Measurements from ENCODE around the gene ZCWPW1.

ZCWPW1 gene

DNA sequence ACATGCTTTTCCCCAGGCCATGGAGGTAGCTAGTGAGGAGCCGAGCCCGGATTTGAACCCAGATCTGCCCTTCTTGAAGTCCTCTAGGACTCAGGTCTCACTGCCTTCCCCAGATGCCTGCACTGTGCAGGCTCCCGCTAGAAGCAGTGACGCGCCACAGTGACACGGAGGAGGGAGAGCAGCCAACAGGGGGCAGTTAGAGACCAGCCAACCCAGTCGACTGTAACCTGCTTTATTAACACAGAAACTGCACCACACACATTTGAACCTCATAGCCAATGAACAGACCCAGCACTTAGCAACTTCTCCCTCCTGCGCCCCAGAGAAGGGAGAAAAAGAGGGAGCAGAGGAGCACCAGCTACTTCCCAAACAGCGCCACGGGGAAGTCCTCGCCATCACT is 27.8 kb downstream of the ZCWPW1 start:
- Mint-ChIP-seq H3K4me3 (no peak overlapping the region), H3K27me3 (ENCODE audit: low read depth, poor library complexity) (peaks cover 42% of the 10 kb centered on the region), H3K27ac (no peak overlapping the region), H3K9me3 (no peaks in the 10 kb centered on the region), H3K36me3 (ENCODE audit: low read depth) (no peaks in the 10 kb centered on the region), H3K4me1 (peaks cover 29% of the 10 kb centered on the region)
- TF ChIP-seq, protein P1, sequence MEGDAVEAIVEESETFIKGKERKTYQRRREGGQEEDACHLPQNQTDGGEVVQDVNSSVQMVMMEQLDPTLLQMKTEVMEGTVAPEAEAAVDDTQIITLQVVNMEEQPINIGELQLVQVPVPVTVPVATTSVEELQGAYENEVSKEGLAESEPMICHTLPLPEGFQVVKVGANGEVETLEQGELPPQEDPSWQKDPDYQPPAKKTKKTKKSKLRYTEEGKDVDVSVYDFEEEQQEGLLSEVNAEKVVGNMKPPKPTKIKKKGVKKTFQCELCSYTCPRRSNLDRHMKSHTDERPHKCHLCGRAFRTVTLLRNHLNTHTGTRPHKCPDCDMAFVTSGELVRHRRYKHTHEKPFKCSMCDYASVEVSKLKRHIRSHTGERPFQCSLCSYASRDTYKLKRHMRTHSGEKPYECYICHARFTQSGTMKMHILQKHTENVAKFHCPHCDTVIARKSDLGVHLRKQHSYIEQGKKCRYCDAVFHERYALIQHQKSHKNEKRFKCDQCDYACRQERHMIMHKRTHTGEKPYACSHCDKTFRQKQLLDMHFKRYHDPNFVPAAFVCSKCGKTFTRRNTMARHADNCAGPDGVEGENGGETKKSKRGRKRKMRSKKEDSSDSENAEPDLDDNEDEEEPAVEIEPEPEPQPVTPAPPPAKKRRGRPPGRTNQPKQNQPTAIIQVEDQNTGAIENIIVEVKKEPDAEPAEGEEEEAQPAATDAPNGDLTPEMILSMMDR (IDR thresholded peaks at IDR 0.05) = peak; percentile 27
- DNase-seq = peak; percentile 60

DNA sequence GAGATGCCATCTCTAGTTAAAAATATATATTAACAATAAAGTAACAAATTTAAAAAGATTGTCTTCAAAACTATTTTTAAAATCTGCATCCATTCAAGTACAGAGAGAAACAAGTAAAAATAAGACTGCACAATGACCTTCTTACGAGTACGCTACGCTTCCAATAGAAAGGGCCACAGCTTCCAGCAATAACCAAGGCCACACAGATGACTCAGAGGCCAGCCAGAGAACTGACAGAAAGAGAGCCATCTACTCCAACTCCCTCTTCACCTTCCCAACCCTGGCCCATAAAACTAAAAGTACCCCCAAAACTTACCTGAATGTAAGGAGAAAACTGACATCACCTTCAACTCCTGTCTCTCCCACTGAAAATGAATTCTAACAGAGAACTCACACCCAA is 28.5 kb downstream of the ZCWPW1 start:
- H3K27ac Mint-ChIP-seq = no peak overlapping the region
- peaks cover 46% of the 10 kb centered on the region for H3K27me3 Mint-ChIP-seq (ENCODE audit: low read depth, poor library complexity)
- H3K36me3 Mint-ChIP-seq (ENCODE audit: low read depth) = no peaks in the 10 kb centered on the region
- TF ChIP-seq, protein P1 (IDR thresholded peaks at IDR 0.05) = no peak
- peaks cover 29% of the 10 kb centered on the region for H3K4me1 Mint-ChIP-seq
- DNase-seq = no peak
- no peaks in the 10 kb centered on the region for H3K9me3 Mint-ChIP-seq
- no peak overlapping the region for H3K4me3 Mint-ChIP-seq

DNA sequence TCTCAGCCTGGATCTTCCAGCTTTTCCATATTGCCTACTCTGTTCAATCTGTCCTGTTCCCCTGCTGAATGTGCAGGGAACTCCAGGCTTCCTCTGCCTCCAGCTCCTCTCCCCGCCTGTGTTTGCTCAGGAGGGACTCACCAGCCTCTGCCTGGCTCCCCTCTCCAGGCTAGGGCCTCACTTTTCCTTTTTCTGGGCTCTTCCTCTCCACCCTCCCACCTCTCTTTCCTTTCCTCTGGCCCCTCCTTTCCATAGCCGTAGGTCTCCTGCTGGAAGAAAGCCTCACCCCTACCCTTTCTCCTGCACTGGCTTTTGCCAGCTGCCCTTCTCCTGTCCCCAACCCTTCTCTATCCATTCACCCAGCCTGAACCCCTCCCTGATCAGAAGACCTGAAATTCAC is 30.3 kb downstream of the ZCWPW1 start:
- H3K27ac Mint-ChIP-seq = no peak overlapping the region
- no peaks in the 10 kb centered on the region for H3K36me3 Mint-ChIP-seq (ENCODE audit: low read depth)
- no peak for DNase-seq
- H3K4me3 Mint-ChIP-seq = peak overlapping the region; percentile 7
- peaks cover 26% of the 10 kb centered on the region for H3K4me1 Mint-ChIP-seq
- TF ChIP-seq, protein P1 (IDR thresholded peaks at IDR 0.05) = no peak
- H3K27me3 Mint-ChIP-seq (ENCODE audit: low read depth, poor library complexity) = peaks cover 46% of the 10 kb centered on the region
- no peaks in the 10 kb centered on the region for H3K9me3 Mint-ChIP-seq

DNA sequence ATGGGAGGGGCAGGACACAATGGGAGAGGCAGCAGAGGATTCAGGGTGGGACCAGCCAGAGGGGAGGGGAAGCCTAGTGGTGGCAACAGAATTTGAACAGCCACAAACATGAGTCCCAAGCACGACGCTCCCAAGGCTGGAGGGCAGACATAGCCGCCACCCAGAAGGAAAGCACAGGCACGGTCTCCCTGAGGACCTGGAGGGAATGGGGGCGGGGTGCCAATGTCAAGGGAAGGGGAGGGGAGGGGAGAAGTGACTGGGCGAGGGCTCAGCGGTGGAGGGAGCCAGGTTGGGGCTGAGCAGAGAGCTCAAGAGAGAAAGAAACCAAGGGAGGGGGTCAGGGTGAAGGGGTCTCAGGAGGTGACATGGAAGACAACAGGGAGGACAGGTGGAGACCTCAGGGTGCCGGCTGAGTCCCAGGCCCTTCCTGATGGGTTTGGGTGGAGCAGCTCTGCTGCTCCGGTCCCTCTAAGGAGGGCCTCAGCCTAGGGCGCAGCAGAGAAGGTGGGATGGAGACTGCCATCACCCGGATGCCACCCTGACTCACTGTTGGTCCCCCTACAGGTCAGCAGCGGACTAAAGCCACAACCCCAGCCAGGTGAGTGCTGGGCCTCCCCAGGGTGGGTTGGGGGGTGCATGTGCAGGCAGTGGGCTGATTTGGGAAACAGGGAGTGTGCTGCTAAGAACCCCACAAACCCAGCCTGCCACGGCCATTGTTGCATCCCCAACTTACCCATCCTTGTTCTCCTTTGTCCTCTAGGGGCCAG is 31.0 kb downstream of the ZCWPW1 start:
- TF ChIP-seq, protein P1 (IDR thresholded peaks at IDR 0.05) = no peak
- H3K36me3 Mint-ChIP-seq (ENCODE audit: low read depth) = no peaks in the 10 kb centered on the region
- H3K4me3 Mint-ChIP-seq = no peak overlapping the region
- H3K27ac Mint-ChIP-seq = no peak overlapping the region
- DNase-seq = no peak
- peaks cover 52% of the 10 kb centered on the region for H3K27me3 Mint-ChIP-seq (ENCODE audit: low read depth, poor library complexity)
- H3K9me3 Mint-ChIP-seq = no peaks in the 10 kb centered on the region
- peaks cover 26% of the 10 kb centered on the region for H3K4me1 Mint-ChIP-seq

DNA sequence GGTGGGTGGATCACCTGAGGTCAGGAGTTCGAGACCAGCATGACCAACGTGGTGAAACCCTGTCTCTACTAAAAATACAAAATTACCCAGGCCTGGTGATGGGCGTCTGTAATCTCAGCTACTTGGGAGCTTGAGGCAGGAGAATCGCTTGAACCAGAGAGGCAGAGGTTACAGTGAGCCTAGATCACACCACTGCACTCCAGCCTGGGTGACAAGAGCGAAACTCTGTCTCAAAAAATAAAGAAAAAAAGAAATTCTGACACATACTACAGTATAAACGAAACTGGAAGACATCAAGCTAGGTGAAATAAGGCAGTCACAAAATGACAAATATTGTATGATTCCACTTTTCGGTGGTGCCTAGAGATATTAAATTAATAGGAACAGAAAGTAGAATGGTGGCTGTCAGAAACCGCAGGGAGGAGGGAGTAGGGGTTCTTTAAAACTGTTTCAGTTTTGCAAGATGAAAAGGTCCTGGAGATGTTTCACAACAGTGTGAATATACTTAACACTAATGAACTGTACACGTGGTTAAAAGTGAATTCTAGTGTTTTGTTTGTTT is 32.0 kb downstream of the ZCWPW1 start:
- no peak overlapping the region for H3K4me3 Mint-ChIP-seq
- H3K27ac Mint-ChIP-seq = no peak overlapping the region
- peaks cover 19% of the 10 kb centered on the region for H3K4me1 Mint-ChIP-seq
- peaks cover 54% of the 10 kb centered on the region for H3K27me3 Mint-ChIP-seq (ENCODE audit: low read depth, poor library complexity)
- TF ChIP-seq, protein P1 (IDR thresholded peaks at IDR 0.05) = no peak
- no peaks in the 10 kb centered on the region for H3K9me3 Mint-ChIP-seq
- DNase-seq = no peak
- H3K36me3 Mint-ChIP-seq (ENCODE audit: low read depth) = no peaks in the 10 kb centered on the region

DNA sequence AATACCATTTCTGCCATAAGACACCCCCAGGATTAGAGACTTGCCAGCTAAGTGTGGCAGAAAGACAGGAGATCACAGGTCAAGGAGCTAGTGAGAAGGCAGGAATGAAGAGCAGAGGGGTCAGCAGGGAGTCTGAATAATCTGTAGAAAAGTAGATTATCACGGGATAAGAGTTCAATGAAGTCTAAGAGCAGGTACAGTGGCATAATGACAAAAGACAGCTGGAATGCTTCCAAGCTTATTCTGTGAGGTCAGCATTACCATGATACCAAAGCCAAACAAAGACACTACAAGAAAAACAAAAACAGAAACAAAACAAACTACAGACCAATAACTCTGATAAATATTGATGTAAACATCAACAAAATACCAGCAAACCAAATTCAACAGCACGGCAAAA is 34.4 kb downstream of the ZCWPW1 start:
- H3K36me3 Mint-ChIP-seq (ENCODE audit: low read depth) = no peaks in the 10 kb centered on the region
- H3K27ac Mint-ChIP-seq = no peak overlapping the region
- H3K9me3 Mint-ChIP-seq = no peaks in the 10 kb centered on the region
- no peak overlapping the region for H3K4me3 Mint-ChIP-seq
- H3K27me3 Mint-ChIP-seq (ENCODE audit: low read depth, poor library complexity) = peaks cover 60% of the 10 kb centered on the region
- no peak for DNase-seq
- H3K4me1 Mint-ChIP-seq = peaks cover 28% of the 10 kb centered on the region
- TF ChIP-seq, protein P1 (IDR thresholded peaks at IDR 0.05) = no peak
